GM12878 (cell line): ENCODE data around the gene PUSL1.

Source experiments
- HCFC1 ChIP-seq: fragments of 150-350 bp; IDR thresholded peaks from 2 replicates; pipeline ENCODE4 v1.6.1; 2014; ENCODE audit warnings: low read length
- NFYB ChIP-seq: IDR thresholded peaks from 2 replicates; pipeline ENCODE4 v1.6.1; 2011; ENCODE audit warnings: low read depth, mild to moderate bottlenecking, low read length, improper control_type of control experiment, moderate library complexity; ENCODE audit not compliant: insufficient read depth
- NR2C1 ChIP-seq: fragments of 450-650 bp; IDR thresholded peaks from 2 replicates; pipeline ENCODE4 v1.6.1; 2017; ENCODE audit warnings: antibody characterized with exemption, mild to moderate bottlenecking, moderate library complexity
- PRDM15 ChIP-seq: fragments of 450-650 bp; formaldehyde crosslinking; IDR thresholded peaks from 2 replicates; pipeline ENCODE4 v1.4.0; 2020; ENCODE audit warnings: mild to moderate bottlenecking, moderate library complexity
- RCOR1 ChIP-seq: conservative IDR thresholded peaks from 2 replicates; pipeline ENCODE4 v1.6.1; 2012; ENCODE audit warnings: low read depth, low read length, improper control_type of control experiment
- SREBF1 ChIP-seq: IDR thresholded peaks from 2 replicates; pipeline ENCODE4 v1.6.1; 2012; ENCODE audit warnings: mild to moderate bottlenecking, low read length
- ZBTB11 ChIP-seq: fragments of 450-650 bp; formaldehyde crosslinking; IDR thresholded peaks from 2 replicates; pipeline ENCODE4 v1.5.0; 2022; ENCODE audit warnings: mild to moderate bottlenecking, missing genetic modification characterization

DNA sequence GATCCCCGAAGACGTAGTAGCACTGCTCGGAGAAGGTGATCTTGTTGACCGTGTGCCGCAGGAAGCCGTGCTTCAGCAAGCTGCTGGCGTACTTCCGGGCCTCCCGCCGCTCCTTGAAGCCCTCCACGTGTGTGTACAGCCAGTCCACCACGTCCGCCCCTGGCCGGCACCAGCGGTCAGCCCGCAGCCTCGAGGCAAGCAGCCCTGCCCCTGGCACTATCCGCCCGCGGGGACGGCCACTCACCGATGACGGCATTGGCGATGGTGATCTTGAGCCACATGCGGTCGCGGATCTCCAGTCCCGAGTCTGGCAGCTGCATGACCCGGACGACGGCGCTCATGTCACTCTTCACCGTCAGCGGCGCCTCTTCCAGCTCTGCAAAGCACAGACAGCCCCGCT lies 29.9 kb downstream of the PUSL1 start:
- no peak for TF ChIP-seq NR2C1
- no peak for TF ChIP-seq NFYB
- TF ChIP-seq PRDM15 (CRISPR knock-in tag), result no peak
- TF ChIP-seq HCFC1, result no peak
- TF ChIP-seq RCOR1, result no peak
- TF ChIP-seq ZBTB11 (CRISPR knock-in tag), result no peak
- TF ChIP-seq SREBF1, result no peak
